ENCODE data around the gene MYL5.
"Not testable (repeated sequence)": the region's sequence is repeated elsewhere in the genome, so short reads cannot be mapped to it uniquely, and the experiment has no call there.

Gene MYL5

GRCh38 chr4:726838-727237, 52.5 kb downstream of the MYL5 start:
- Histone ChIP-seq H3K36me3 (ENCODE audit: control insufficient read depth, insufficient read depth, low read length) (peaks cover 3% of the 10 kb centered on the region), H3K18ac (ENCODE audit: low read length) (no peak overlapping the region), H3K23ac (ENCODE audit: low read length) (no peak overlapping the region), H2BK5ac (ENCODE audit: low read length) (no peak overlapping the region), H3K4me1 (ENCODE audit: control insufficient read depth, low read depth, low read length) (no peaks in the 10 kb centered on the region), H3K79me1 (ENCODE audit: low read length) (peaks cover 27% of the 10 kb centered on the region), H3K79me2 (ENCODE audit: control insufficient read depth, insufficient read depth, low read length) (peaks cover 45% of the 10 kb centered on the region), H2BK15ac (replicated peaks; ENCODE audit: low read depth) (no peak overlapping the region), H2BK120ac (ENCODE audit: low read depth, low read length) (no peak overlapping the region), H2AK5ac (ENCODE audit: low read length) (no peak overlapping the region), H3K4me3 (ENCODE audit: low read length) (no peak overlapping the region), H3K4me2 (ENCODE audit: low read length) (no peak overlapping the region), H4K8ac (ENCODE audit: low read depth, low read length) (no peak overlapping the region), H3K27ac (ENCODE audit: low read depth, low read length) (no peak overlapping the region), H3K9ac (ENCODE audit: low read length) (no peak overlapping the region), H3K27me3 (ENCODE audit: insufficient read depth, low read length, poor library complexity) (no peaks in the 10 kb centered on the region), H3K4ac (ENCODE audit: low read depth, low read length) (no peak overlapping the region), H3K56ac (ENCODE audit: low read length) (no peak overlapping the region), H4K5ac (ENCODE audit: low read length) (no peak overlapping the region)
- WGBS (ENCODE audit: extremely low coverage, insufficient coverage, low lambda C conversion rate) = no CpG with 5 or more reads among the region's 17 CpGs
- no peak for DNase-seq

DNA sequence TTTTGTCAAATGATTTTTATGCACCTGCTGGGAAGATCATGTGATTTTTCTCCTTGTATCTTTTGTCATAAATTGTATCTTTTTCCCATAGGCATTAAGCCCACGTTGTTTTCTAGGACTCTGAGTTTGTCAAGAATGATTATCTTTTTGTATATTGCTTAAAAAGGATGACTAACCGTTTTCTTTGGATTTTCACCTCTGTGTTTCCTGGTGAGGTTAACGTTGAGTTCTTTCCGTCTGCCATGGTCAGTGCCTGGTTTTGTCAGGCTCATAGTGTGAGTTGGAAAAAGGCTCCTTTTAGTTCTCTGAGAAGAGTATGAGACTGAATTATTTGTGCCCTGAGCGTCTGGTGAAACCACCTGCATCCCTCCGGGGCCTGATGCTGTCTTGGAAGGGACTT, 53.2 kb downstream of the MYL5 start:
- H3K4me1 ChIP-seq (ENCODE audit: control insufficient read depth, low read depth, low read length) = no peaks in the 10 kb centered on the region
- H3K23ac ChIP-seq (ENCODE audit: low read length) = no peak overlapping the region
- no peak overlapping the region for H3K4ac ChIP-seq (ENCODE audit: low read depth, low read length)
- no peak overlapping the region for H3K18ac ChIP-seq (ENCODE audit: low read length)
- H3K9ac ChIP-seq (ENCODE audit: low read length) = no peak overlapping the region
- H3K4me2 ChIP-seq (ENCODE audit: low read length) = no peak overlapping the region
- peaks cover 2% of the 10 kb centered on the region for H3K36me3 ChIP-seq (ENCODE audit: control insufficient read depth, insufficient read depth, low read length)
- DNase-seq = no peak
- H2BK120ac ChIP-seq (ENCODE audit: low read depth, low read length) = no peak overlapping the region
- H3K27ac ChIP-seq (ENCODE audit: low read depth, low read length) = no peak overlapping the region
- no peak overlapping the region for H3K56ac ChIP-seq (ENCODE audit: low read length)
- no peak overlapping the region for H2BK15ac ChIP-seq (replicated peaks; ENCODE audit: low read depth)
- peaks cover 41% of the 10 kb centered on the region for H3K79me2 ChIP-seq (ENCODE audit: control insufficient read depth, insufficient read depth, low read length)
- no peaks in the 10 kb centered on the region for H3K27me3 ChIP-seq (ENCODE audit: insufficient read depth, low read length, poor library complexity)
- no peak overlapping the region for H4K8ac ChIP-seq (ENCODE audit: low read depth, low read length)
- no CpG with 5 or more reads among the region's 6 CpGs for WGBS (ENCODE audit: extremely low coverage, insufficient coverage, low lambda C conversion rate)
- H4K5ac ChIP-seq (ENCODE audit: low read length) = no peak overlapping the region
- H3K79me1 ChIP-seq (ENCODE audit: low read length) = peaks cover 23% of the 10 kb centered on the region
- no peak overlapping the region for H2BK5ac ChIP-seq (ENCODE audit: low read length)
- H3K4me3 ChIP-seq (ENCODE audit: low read length) = no peak overlapping the region
- H2AK5ac ChIP-seq (ENCODE audit: low read length) = no peak overlapping the region

DNA sequence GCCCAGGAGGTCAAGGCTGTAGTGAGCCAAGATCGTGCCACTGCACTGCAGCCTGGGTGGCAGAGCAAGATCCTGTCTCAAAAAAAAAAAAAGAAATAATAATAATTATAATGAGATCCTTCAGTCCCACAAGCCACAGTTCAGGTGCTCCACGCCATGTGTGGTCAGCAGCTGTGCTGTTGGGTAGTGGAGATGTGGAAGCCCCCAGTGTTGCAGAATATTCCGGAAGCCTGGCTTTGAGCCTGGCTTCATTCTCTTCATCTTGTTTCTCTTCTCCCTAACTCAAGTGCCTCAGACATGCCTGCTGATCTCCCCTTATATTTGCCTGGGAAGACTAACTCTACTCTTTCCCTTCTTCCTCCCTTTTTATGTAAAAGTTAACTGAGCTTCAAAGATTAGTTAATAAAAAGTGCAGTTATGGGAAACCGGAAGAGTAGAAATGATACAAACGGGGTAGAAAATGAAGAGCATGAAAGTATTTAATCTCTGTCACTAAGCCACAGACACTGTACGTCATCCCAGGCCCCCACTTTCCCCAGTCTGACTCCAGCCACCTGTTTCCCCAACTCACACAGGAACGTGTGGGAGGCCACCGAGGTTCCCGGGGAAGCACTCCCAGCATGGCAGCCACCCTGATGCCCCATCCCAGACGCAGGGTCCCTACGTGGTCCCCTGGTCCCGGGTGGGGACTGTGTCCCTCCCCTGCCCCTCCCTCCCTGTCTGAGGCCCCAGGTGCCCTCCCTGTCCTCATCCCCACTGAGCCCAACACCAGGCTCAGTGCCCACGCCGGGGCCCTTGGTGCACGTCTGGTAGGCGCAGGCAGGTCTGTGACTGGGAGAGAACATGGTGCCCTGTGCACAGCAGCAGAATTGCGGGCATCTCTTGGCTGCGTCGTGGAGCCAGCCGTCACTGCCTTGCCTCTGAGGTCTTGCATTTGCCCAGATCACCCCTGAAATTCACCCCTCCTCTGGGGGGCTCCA, 55.3 kb downstream of the MYL5 start:
- no peak for DNase-seq
- no peak overlapping the region for H2BK5ac ChIP-seq (ENCODE audit: low read length)
- no peak overlapping the region for H3K23ac ChIP-seq (ENCODE audit: low read length)
- no peak overlapping the region for H3K4me3 ChIP-seq (ENCODE audit: low read length)
- peaks cover 9% of the 10 kb centered on the region for H3K36me3 ChIP-seq (ENCODE audit: control insufficient read depth, insufficient read depth, low read length)
- no peak overlapping the region for H2BK15ac ChIP-seq (replicated peaks; ENCODE audit: low read depth)
- no peaks in the 10 kb centered on the region for H3K27me3 ChIP-seq (ENCODE audit: insufficient read depth, low read length, poor library complexity)
- H3K56ac ChIP-seq (ENCODE audit: low read length) = no peak overlapping the region
- no peak overlapping the region for H3K18ac ChIP-seq (ENCODE audit: low read length)
- no peak overlapping the region for H3K4me2 ChIP-seq (ENCODE audit: low read length)
- peaks cover 27% of the 10 kb centered on the region for H3K79me2 ChIP-seq (ENCODE audit: control insufficient read depth, insufficient read depth, low read length)
- WGBS (ENCODE audit: extremely low coverage, insufficient coverage, low lambda C conversion rate) = no CpG with 5 or more reads among the region's 20 CpGs
- H2AK5ac ChIP-seq (ENCODE audit: low read length) = no peak overlapping the region
- H3K27ac ChIP-seq (ENCODE audit: low read depth, low read length) = no peak overlapping the region
- H3K4me1 ChIP-seq (ENCODE audit: control insufficient read depth, low read depth, low read length) = no peaks in the 10 kb centered on the region
- peaks cover 16% of the 10 kb centered on the region for H3K79me1 ChIP-seq (ENCODE audit: low read length)
- no peak overlapping the region for H3K4ac ChIP-seq (ENCODE audit: low read depth, low read length)
- H4K5ac ChIP-seq (ENCODE audit: low read length) = no peak overlapping the region
- no peak overlapping the region for H3K9ac ChIP-seq (ENCODE audit: low read length)
- no peak overlapping the region for H4K8ac ChIP-seq (ENCODE audit: low read depth, low read length)
- H2BK120ac ChIP-seq (ENCODE audit: low read depth, low read length) = no peak overlapping the region

- no peak overlapping the region for H3K56ac ChIP-seq (ENCODE audit: low read length)
- no peak overlapping the region for H3K27ac ChIP-seq (ENCODE audit: low read depth, low read length)
These were observed 56.2 kb downstream of the MYL5 start for GRCh38 chr4:730511-730910.

DNA sequence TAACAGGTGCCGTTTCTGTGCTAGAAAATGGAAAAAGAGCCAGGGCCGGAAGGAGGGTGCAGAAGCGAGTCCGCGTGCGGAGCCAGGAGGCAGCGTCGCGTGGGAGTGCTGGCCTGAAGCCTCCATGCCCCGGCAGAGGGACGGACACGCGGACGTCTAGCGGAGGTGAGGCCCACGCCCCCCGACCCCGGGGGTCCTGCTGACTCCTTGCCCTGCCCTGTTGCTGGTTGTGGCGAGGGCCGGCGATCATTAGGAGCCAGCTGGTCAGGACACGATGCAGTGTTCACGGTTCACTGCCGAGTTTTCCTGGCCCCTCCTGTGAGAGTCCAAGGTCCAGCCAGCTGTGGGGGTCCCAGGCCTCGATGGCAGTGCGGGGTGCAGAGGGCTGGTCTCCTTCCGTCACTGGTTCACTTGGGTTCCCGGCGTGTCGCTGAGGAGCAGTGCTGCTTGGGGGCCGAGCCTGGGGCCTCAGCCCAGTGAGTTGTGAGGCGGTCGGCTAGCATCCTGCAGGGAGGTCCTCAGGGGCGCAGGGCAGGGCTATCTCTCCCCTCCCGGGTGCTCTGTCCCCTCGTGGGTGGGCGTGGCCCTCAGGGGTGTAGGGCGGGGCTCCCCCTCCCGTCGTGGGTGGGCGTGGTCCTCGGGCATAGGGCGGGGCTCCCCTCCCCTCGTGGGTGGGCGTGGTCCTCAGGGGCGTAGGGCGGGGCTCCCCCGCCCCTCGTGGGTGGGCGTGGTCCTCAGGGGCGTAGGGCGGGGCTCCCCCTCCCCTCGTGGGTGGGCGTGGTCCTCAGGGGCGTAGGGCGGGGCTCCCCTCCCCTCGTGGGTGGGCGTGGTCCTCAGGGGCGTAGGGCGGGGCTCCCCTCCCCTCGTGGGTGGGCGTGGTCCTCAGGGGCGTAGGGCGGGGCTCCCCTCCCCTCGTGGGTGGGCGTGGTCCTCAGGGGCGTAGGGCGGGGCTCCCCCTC, 56.9 kb downstream of the MYL5 start:
- H3K36me3 ChIP-seq (ENCODE audit: control insufficient read depth, insufficient read depth, low read length) = peaks cover 16% of the 10 kb centered on the region
- H2BK5ac ChIP-seq (ENCODE audit: low read length); H3K27me3 ChIP-seq (ENCODE audit: insufficient read depth, low read length, poor library complexity); H2BK120ac ChIP-seq (ENCODE audit: low read depth, low read length); DNase-seq; H3K9ac ChIP-seq (ENCODE audit: low read length); H2BK15ac ChIP-seq (replicated peaks; ENCODE audit: low read depth); H4K8ac ChIP-seq (ENCODE audit: low read depth, low read length); H3K4ac ChIP-seq (ENCODE audit: low read depth, low read length); H3K18ac ChIP-seq (ENCODE audit: low read length); H3K4me3 ChIP-seq (ENCODE audit: low read length); H4K5ac ChIP-seq (ENCODE audit: low read length); H3K23ac ChIP-seq (ENCODE audit: low read length); H3K27ac ChIP-seq (ENCODE audit: low read depth, low read length); H3K4me2 ChIP-seq (ENCODE audit: low read length); H2AK5ac ChIP-seq (ENCODE audit: low read length); H3K4me1 ChIP-seq (ENCODE audit: control insufficient read depth, low read depth, low read length); H3K56ac ChIP-seq (ENCODE audit: low read length): not testable (repeated sequence)
- WGBS (ENCODE audit: extremely low coverage, insufficient coverage, low lambda C conversion rate) = no CpG with 5 or more reads among the region's 68 CpGs
- H3K79me1 ChIP-seq (ENCODE audit: low read length) = peaks cover 11% of the 10 kb centered on the region
- peaks cover 15% of the 10 kb centered on the region for H3K79me2 ChIP-seq (ENCODE audit: control insufficient read depth, insufficient read depth, low read length)

More at GRCh38 chr4:730511-730910, 56.2 kb downstream of the MYL5 start:
- peaks cover 11% of the 10 kb centered on the region for H3K79me1 ChIP-seq (ENCODE audit: low read length)
- no peaks in the 10 kb centered on the region for H3K4me1 ChIP-seq (ENCODE audit: control insufficient read depth, low read depth, low read length)
- H2BK120ac ChIP-seq (ENCODE audit: low read depth, low read length) = no peak overlapping the region
- H3K4me3 ChIP-seq (ENCODE audit: low read length) = no peak overlapping the region
- peaks cover 22% of the 10 kb centered on the region for H3K79me2 ChIP-seq (ENCODE audit: control insufficient read depth, insufficient read depth, low read length)
- H3K4ac ChIP-seq (ENCODE audit: low read depth, low read length) = no peak overlapping the region
- H4K8ac ChIP-seq (ENCODE audit: low read depth, low read length) = no peak overlapping the region
- peaks cover 13% of the 10 kb centered on the region for H3K36me3 ChIP-seq (ENCODE audit: control insufficient read depth, insufficient read depth, low read length)
- no peak overlapping the region for H3K23ac ChIP-seq (ENCODE audit: low read length)
- no peak for DNase-seq
- no peaks in the 10 kb centered on the region for H3K27me3 ChIP-seq (ENCODE audit: insufficient read depth, low read length, poor library complexity)
- H4K5ac ChIP-seq (ENCODE audit: low read length) = no peak overlapping the region
- no peak overlapping the region for H3K18ac ChIP-seq (ENCODE audit: low read length)
- H2BK15ac ChIP-seq (replicated peaks; ENCODE audit: low read depth) = no peak overlapping the region
- H3K9ac ChIP-seq (ENCODE audit: low read length) = no peak overlapping the region
- H3K4me2 ChIP-seq (ENCODE audit: low read length) = no peak overlapping the region
- H2AK5ac ChIP-seq (ENCODE audit: low read length) = no peak overlapping the region
- no peak overlapping the region for H2BK5ac ChIP-seq (ENCODE audit: low read length)
- WGBS (ENCODE audit: extremely low coverage, insufficient coverage, low lambda C conversion rate) = no CpG with 5 or more reads among the region's 27 CpGs

Data from mesendoderm (in vitro differentiated cells).